HG03575 (cell line): ENCODE data around the gene DNAJB8.

Source experiments
- ATAC-seq: cut with Tn5 transposase; IDR thresholded peaks from one replicate; pipeline ENCODE4 v1.9.1; 2021; ENCODE audit not compliant: unreplicated experiment, insufficient number of reproducible peaks, low FRiP score; ENCODE audit errors: extremely low read depth

The DNAJB8 gene

GRCh38 chr3:128466840-128467541 lies at the start of gene DNAJB8:
Gene DNAJB8, minus strand, starts transcription at chr3:128466890. Its CDS starts 3,645 bp downstream, at chr3:128463245.
- no peak for ATAC-seq

- no peak for ATAC-seq
Observed at GRCh38 chr3:128515967-128516366, 49.3 kb upstream of the DNAJB8 start.

GRCh38 chr3:128508852-128509251 lies 42.2 kb upstream of the DNAJB8 start:
- ATAC-seq = no peak

GRCh38 chr3:128506754-128507153 lies 40.1 kb upstream of the DNAJB8 start:
- no peak for ATAC-seq

- no peak for ATAC-seq
Observed at GRCh38 chr3:128505771-128506170, 39.1 kb upstream of the DNAJB8 start.

GRCh38 chr3:128504963-128505730 lies 38.5 kb upstream of the DNAJB8 start:
- no peak for ATAC-seq

- ATAC-seq = no peak
Observed at GRCh38 chr3:128504533-128504915, 37.8 kb upstream of the DNAJB8 start.

- ATAC-seq = no peak
Observed at GRCh38 chr3:128503751-128504532, 37.3 kb upstream of the DNAJB8 start.

- ATAC-seq = no peak
Observed at GRCh38 chr3:128503164-128503651, 36.5 kb upstream of the DNAJB8 start.

GRCh38 chr3:128502712-128503111 lies 36.0 kb upstream of the DNAJB8 start:
- ATAC-seq = no peak

- ATAC-seq = no peak
Observed at GRCh38 chr3:128501431-128501830, 34.7 kb upstream of the DNAJB8 start.

GRCh38 chr3:128500556-128500955 lies 33.9 kb upstream of the DNAJB8 start:
- no peak for ATAC-seq

GRCh38 chr3:128499724-128500275 lies 33.1 kb upstream of the DNAJB8 start:
- ATAC-seq = no peak

GRCh38 chr3:128498901-128499530 lies 32.3 kb upstream of the DNAJB8 start:
- ATAC-seq = no peak

- ATAC-seq = no peak
Observed at GRCh38 chr3:128498127-128498626, 31.5 kb upstream of the DNAJB8 start.

GRCh38 chr3:128497305-128498126 lies 30.8 kb upstream of the DNAJB8 start:
- no peak for ATAC-seq

- ATAC-seq = no peak
Observed at GRCh38 chr3:128496602-128497304, 30.1 kb upstream of the DNAJB8 start.
